BJ (cell line): ENCODE results near the gene SRPK3. TPM values are rescaled to one million over a fixed set of nuclear protein-coding genes. Genes with fewer than 3 reads are reported as not detected.

Source experiments
- CTCF ChIA-PET: fragments of 350-600 bp; formaldehyde crosslinking; extraction: SDS; loops from one replicate; lab custom pipeline; 2021; ENCODE audit warnings: antibody characterized with exemption, inconsistent platforms; lab: Yijun Ruan, JAX
- POLR2A ChIA-PET: fragments of 300-600 bp; sonication (Branson Sonifier 250); formaldehyde crosslinking; extraction: SDS; loops from one replicate; lab custom pipeline; 2021; ENCODE audit warnings: antibody characterized with exemption; lab: Charles Lee
- DNase-seq: peaks from one replicate; pipeline ENCODE4 v3.0.0-alpha.2; 2011; ENCODE audit warnings: low read depth
- H3K27me3 ChIP-seq: 2 replicates; pipeline ENCODE4 v1.6.0; 2011; ENCODE audit warnings: low read length; ENCODE audit not compliant: control insufficient read depth, insufficient read depth
- H3K36me3 ChIP-seq: 2 replicates; pipeline ENCODE4 v1.5.1; 2011; ENCODE audit warnings: low read length; ENCODE audit not compliant: control insufficient read depth, insufficient read depth
- H3K4me3 ChIP-seq: 2 replicates; pipeline ENCODE4 v1.5.1; 2011; ENCODE audit warnings: low read depth, mild to moderate bottlenecking, control low read depth, low read length
- CTCF ChIP-seq: IDR thresholded peaks from 2 replicates; pipeline ENCODE4 v1.5.1; 2011; ENCODE audit warnings: low read depth, mild to moderate bottlenecking, control low read depth, inconsistent platforms, low read length, moderate library complexity; ENCODE audit not compliant: insufficient read depth
- polyA plus RNA-seq: library from polyadenylated mRNA; depleted of rRNA; stranded (reverse); fragments of >200 nt; gene quantifications from 2 replicates; pipeline ENCODE4 v1.2.3, GENCODE V29; 2011

Gene SRPK3
- polyA plus RNA-seq, 1 experiment, result 1.1 TPM

DNA sequence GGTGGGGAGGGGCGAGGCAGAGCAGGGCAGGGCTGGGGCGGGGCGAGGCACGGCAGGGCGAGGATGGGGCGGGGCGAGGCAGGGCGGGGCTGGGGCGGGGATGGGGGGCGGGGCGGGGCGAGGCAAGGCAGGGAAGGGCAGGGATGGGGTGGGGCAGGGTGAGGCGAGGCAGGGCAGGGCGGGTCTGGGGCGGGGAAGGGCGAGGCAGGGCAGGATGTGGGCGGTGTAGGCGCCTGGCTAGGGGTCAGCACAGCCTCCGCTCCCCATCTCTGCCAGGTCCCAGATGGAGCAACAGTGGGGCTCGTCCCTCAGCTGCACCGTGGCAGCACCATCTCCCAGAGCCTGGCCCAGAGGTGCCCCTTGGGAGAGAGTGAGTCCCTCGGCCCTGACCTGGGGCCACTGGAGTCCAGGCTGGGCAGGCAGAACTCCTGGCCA lies 4.2 kb upstream of the SRPK3 start:
- CTCF ChIA-PET, result no interaction called here

DNA sequence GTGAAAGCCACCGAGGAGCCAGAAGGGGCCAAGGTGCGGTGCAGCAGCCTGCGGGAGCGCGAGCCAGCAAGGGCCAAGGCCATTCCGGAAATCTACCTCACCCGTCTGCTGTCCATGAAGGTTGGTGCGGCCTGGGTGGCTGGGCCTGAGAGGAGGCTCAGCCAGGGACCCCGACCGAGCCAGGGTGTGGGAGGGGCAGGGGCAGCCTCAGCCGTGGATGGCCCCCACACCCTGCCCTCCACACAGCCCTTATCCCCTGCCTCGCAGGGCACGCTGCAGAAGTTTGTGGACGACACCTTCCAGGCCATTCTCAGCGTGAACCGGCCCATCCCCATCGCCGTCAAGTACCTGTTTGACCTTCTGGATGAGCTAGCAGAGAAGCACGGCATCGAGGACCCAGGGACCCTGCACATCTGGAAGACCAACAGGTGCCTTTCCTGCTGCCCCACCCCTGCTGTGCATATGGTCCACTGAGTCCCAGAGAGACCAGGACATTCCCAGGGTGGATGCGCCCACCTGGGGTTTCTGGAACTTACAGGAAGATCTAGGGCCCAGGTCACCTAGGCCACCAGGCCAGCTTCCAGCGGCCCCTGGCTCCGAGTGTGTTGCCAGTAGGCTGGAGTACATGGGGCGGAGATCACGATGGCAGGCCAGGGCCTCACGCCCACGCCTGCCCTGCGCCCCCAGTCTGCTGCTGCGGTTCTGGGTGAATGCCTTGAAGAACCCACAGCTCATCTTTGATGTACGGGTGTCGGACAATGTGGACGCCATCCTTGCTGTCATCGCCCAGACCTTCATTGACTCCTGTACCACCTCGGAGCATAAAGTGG lies 3.4 kb upstream of the SRPK3 start:
- ChIA-PET POLR2A (no interaction called here), CTCF (interaction anchor here (2.4 kb wide), 1 partner anchor 14 kb away, joined by 8 read pairs; the partner anchor contains the start of gene PLXNB3)
- no peak overlapping the region for H3K4me3 ChIP-seq
- H3K27me3 ChIP-seq, result no peaks in the 10 kb centered on the region
- no peak for DNase-seq
- no peaks in the 10 kb centered on the region for H3K36me3 ChIP-seq
- no peak for TF ChIP-seq CTCF

More for the DNA sequence above, 4.2 kb upstream of the SRPK3 start:
- DNase-seq, result no peak
- no peak overlapping the region for H3K4me3 ChIP-seq
- no peaks in the 10 kb centered on the region for H3K27me3 ChIP-seq
- H3K36me3 ChIP-seq, result no peaks in the 10 kb centered on the region
- POLR2A ChIA-PET, result no interaction called here
- TF ChIP-seq CTCF, result no peak

DNA sequence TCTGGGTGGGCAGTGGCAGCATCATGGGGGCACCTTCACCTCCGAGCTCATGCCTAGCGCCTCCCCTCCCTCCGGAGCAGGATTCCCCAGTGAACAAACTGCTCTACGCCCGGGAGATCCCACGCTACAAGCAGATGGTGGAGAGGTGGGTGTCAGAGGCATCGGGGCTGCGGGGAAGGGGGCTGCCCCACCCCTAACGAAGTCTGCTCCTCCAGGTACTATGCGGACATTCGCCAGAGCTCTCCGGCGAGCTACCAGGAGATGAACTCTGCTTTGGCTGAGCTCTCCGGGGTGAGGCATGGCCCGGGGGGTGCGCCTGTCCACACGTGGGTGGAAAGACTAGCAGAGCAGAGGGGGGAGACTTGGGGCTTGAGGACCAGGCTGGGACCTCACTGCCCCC lies 2.7 kb upstream of the SRPK3 start:
- no peaks in the 10 kb centered on the region for H3K27me3 ChIP-seq
- no peaks in the 10 kb centered on the region for H3K36me3 ChIP-seq
- no peak overlapping the region for H3K4me3 ChIP-seq
- no peak for DNase-seq
- TF ChIP-seq CTCF, result no peak
- POLR2A ChIA-PET, result no interaction called here
- CTCF ChIA-PET, result interaction anchor here (2.4 kb wide), 1 partner anchor 15 kb away, joined by 8 read pairs; the partner anchor contains the start of gene PLXNB3

DNA sequence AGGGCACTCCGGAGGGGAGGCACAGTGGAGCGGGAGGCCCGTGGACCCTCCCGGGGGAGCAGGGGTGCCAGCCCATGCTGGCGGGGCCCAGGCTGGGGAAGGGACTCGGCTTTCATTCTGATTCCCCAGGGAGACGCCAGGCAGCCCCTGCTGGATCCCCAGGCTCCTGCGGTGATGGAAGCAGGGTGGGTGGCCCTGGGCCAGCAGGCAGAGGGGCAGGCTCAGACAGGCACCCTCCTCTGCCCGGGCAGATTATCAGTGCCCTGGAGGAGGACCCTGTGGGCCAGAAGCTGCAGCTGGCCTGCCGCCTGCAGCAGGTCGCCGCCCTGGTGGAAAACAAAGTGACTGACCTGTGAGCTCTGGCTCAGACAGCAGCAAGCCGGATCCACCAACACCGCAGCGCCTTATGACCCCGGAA lies 2.1 kb upstream of the SRPK3 start:
- H3K4me3 ChIP-seq, result no peak overlapping the region
- no peaks in the 10 kb centered on the region for H3K27me3 ChIP-seq
- H3K36me3 ChIP-seq, result no peaks in the 10 kb centered on the region
- TF ChIP-seq CTCF, result 0 out of 2 replicates have a peak, but pooled peaks have one; percentile 14
- DNase-seq, result no peak
- ChIA-PET CTCF (interaction anchor here (2.4 kb wide), 1 partner anchor 15 kb away, joined by 8 read pairs; the partner anchor contains the start of gene PLXNB3), POLR2A (no interaction called here)

- TF ChIP-seq CTCF, result no peak
- no peaks in the 10 kb centered on the region for H3K27me3 ChIP-seq
- no peak for DNase-seq
- ChIA-PET POLR2A (interaction anchor here (0.5 to 0.7 kb wide), 2 partner anchors 63 to 167 kb away, joined by 4 read pairs; no protein-coding TSS in a partner anchor), CTCF (interaction anchor here (0.6 to 2.4 kb wide), 3 partner anchors 14 to 17 kb away, joined by 3 to 8 read pairs (median 4); partner anchors contain the start of gene PLXNB3)
- H3K36me3 ChIP-seq, result peaks cover 2% of the 10 kb centered on the region; the same call in 1 of the 2 replicates
- no peak overlapping the region for H3K4me3 ChIP-seq
These were observed 757 bp upstream of the SRPK3 start for GRCh38 chrX:153779891-153780677.
